NCI-H146 (cell line): ENCODE measurements around the gene CD4.
A peak's percentile ranks its signal among the peaks of the same experiment; 100 is the strongest.
"Not testable (repeated sequence)": the region's sequence is repeated elsewhere in the genome, so short reads cannot be mapped to it uniquely, and the experiment has no call there.

ENCODE experiments used
- DNase-seq: peaks from one replicate; lab custom pipeline; 2025; lab: John Stamatoyannopoulos, UW

Gene CD4

DNA sequence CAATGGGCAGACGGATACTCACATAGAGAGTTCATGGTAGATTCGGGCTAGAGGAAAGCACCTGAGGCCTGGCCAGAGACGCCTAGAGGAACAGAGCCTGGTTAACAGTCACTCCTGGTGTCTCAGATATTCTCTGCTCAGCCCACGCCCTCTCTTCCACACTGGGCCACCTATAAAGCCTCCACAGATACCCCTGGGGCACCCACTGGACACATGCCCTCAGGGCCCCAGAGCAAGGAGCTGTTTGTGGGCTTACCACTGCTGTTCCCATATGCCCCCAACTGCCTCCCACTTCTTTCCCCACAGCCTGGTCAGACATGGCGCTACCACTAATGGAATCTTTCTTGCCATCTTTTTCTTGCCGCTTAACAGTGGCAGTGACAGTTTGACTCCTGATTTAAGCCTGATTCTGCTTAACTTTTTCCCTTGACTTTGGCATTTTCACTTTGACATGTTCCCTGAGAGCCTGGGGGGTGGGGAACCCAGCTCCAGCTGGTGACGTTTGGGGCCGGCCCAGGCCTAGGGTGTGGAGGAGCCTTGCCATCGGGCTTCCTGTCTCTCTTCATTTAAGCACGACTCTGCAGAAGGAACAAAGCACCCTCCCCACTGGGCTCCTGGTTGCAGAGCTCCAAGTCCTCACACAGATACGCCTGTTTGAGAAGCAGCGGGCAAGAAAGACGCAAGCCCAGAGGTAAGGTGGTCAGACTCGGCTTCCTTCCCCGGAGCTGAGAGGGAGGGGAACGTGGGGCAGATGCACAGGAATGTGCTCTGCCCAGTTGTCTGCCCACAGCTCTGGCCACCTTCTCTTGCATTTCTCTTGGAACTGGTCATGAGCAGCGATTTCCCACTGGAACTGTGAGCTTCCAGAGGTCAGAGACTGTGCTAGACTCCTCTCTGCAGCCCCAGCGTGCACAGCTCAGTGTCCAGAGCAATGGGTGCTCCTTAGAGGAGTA, at the start of gene CD4:
Gene CD4, plus strand, starts transcription at position 557 of the 953 bp plus-strand sequence. CDS start 10,611 bp downstream, outside the sequence.
- no peak for DNase-seq

GRCh38 chr12:6742080-6742479, 47.2 kb upstream of the CD4 start:
- DNase-seq = not testable (repeated sequence)

DNA sequence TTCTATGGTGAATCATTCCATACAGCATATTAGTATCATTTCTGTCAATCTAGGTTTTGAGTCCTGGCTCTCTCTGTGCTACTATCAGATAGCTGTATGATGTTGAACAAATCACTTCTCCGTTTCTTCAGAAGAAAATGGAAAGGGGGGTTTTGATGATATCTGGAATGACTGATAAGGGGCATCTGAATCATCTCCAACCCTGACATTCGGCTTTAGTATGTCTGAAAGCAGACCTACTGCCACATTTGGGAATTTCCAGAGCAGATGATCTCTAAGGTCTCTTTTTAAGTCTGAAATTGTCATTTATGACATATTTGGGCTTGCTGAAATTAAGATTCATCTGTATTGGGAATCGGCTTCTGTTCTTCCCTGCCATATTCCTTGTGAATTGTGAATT, 46.5 kb upstream of the CD4 start:
- DNase-seq = no peak

DNA sequence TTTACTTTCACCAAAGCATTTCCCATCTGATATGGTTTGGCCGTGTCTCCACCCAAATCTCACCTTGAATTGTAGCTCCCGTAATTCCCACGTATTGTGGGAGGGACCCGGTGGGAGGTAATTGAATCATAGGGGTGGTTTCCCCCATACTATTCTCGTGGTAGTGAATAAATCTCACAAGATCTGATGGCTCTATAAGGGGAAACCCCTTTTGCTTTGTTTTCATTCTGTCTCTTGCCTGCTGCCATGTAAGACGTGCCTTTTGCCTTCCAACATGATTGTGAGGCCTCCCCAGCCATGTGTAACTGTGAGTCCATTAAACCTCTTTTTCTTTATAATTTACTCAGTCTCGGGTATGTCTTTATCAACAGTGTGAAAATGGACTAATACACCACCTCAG, 46.0 kb upstream of the CD4 start:
- DNase-seq = not testable (repeated sequence)

DNA sequence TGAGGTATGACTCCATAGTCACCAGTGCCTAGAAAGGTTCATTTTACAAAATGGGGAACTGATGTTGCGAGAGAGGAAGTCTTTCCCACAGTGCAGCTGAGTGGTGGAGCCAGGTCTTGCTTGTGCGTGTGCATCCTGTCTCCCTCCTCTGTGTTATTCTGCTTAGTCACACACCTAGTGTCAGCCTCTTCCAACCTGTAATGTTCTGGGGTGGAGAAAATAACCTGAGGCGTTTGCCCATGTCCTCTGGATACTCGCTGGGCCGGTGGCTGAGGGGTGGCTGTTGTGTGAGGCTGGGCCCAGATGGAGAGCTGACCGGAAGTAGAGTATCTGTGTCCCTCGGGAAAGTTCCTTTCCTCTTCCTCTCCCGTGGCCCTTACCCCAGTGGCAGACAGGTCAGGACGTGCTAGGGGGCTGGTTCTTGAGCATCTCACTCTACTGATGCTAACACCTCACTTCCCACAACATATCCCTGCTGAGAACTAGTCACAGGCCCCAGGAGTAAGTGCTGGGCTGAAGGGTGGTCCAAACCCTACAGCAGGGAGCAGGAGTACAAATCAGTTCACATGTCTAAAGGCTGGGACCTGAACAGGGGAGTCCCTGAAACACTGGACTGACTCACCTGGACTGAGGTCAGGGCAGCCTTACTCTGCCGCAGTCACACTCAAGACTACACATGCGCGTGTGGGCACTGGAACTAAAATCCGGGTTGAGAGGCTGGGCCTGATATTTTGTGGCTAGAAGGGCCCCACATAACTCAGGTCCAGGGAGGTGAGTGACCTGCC, 43.4 kb upstream of the CD4 start:
- DNase-seq = no peak

GRCh38 chr12:6747216-6747615, 42.1 kb upstream of the CD4 start:
- DNase-seq = no peak

DNA sequence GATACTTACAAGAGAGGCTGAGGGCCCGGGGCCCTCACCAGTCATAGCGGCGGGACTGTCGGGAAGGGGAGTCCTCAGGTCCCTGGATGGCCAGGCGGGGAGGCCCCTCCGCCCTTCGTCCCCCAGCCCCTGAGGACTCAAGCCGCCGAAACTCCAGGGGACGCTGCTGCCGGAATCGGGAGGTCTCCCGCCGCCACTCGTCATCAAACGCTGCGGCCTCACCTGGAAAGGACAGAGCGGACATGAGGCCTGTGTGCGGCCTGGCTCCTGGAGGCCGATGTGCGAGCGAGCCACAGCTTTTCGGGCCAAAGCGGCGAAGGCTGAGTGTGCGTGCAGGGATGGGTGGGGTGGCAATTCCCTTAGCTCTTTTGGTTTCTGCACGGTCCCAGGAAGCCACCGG, 40.6 kb upstream of the CD4 start:
- DNase-seq = no peak

GRCh38 chr12:6750506-6750905, 38.8 kb upstream of the CD4 start:
- no peak for DNase-seq

GRCh38 chr12:6751767-6752166, 37.6 kb upstream of the CD4 start:
- peak; percentile 57 for DNase-seq

DNA sequence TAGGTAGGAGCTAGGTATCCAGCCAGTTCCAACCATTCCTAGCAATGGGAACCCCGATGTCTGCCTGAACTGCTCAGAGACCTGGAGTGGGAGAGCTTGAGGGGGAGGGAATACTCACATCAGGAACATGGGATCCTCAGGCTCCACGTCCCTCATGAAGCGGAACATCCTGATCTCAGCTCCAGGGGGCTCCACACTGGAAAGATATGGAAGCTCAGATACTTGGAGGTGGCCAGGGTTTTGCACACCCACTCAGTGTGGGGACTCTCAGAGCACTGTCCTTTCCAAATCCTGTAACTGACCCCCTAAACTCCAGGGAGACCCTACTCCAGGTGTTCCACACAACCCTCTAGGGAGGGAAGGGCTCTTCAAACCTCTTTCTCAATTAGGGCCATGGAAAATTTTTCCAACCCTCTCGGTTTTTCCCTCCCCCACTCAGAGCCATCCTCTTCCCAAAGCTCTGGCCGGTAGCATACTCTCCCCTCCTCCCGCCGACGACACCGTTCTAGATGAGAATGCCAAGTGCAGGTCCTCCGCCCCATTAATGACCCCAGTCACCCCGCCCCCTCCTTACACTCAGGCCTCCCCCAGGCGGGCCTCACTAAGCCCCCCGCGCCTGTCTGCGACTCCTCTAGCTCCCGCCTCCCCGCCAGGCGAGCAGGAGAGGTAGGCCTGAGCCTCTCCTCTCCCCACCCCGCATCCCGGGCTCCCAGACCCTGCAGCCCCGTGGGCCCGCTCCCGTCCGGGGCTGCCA, 37.0 kb upstream of the CD4 start:
- DNase-seq = peak; percentile 86

DNA sequence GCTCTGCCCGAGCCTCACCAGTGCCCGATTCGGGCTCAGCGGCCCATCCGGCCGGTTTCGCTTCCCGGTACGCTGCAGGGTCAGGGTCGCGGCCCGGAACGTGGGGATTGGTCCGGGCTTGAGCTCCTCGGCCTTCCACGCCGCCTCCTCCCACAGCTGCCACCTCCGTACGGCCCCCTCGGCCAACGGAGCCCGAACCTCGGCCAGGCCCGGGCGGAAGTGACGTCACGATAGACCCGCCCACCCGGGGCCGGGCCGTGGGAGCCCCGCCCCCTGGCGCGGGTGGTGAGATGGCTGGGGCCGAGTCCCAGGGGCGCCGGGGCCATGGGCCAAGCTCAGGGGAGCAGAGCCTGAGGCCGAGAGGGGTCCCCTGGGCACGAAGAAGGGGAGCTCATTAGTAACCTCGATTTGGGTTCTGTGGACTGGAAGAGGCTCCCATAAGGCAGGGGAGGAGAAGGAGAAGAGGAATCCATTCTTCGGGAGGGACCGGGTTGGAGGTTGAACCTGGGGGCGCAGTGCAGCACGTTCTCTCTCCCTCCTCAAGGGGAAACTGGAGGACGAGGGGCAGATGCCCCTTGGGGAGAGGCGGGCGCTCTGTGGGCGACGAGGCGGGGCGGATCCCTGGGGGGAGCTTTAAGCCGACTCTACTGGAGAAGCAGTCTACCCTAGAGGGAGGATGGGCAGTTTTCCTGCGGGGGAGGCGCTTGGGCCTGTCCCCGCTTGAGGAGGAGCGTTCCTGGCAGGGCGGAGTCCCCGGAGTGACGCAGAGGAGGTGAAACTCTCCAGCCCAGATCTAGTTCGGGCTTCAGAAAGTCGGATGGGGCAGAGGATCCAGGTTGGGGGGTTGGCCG, 36.2 kb upstream of the CD4 start, which contains the start of gene MLF2:
Gene MLF2, minus strand, starts transcription at position 221 of the 851 bp plus-strand sequence. CDS start 807 bp downstream, outside the sequence.
- peak; percentile 100 for DNase-seq

DNA sequence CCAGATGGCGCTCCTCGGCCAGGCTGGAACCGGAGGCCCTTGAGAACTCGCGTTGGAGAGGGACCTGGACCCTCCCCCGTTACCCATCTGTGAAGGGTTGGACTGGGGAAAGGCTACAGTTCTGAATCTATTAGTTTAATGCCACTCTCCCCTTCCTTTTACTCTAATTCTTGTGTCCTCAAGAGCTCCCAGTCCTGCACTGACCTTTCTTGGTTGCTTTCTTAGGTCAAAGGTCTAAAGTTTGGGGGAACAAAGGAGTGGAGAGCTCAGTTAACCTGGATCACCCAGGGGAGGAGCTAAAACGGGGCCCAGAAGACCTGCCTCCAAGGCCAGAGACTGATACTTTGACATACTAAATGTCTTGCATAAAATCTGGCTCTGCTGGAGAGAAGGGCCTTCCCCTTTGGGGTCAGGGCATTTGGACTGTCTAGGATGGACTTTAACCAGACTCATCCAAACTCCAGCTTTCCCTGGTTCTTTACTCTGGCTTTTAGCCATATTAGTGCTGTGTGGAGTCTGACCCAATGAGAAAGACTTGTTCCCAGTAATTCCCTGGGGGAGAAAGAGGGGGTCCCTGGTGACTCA, 35.5 kb upstream of the CD4 start:
- DNase-seq = no peak

DNA sequence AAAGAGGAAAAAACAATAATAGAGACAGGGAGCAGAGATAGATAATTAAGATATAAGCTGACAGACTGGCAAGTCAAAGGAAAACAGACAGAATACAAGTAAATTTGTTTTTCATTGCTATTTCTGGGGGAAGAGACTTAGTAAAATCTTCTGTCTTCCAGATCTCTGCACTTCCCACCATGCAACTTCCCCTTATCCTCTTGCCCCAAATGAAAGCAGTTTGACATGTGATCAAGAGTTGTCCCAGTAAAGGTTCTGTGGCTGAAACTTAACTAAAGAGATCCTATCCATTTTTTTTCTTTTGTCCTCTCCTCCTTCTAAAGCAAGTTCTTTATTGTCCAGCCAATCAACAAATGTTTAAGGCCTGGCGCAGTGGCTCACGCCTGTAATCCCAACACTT, 34.9 kb upstream of the CD4 start:
- no peak for DNase-seq

DNA sequence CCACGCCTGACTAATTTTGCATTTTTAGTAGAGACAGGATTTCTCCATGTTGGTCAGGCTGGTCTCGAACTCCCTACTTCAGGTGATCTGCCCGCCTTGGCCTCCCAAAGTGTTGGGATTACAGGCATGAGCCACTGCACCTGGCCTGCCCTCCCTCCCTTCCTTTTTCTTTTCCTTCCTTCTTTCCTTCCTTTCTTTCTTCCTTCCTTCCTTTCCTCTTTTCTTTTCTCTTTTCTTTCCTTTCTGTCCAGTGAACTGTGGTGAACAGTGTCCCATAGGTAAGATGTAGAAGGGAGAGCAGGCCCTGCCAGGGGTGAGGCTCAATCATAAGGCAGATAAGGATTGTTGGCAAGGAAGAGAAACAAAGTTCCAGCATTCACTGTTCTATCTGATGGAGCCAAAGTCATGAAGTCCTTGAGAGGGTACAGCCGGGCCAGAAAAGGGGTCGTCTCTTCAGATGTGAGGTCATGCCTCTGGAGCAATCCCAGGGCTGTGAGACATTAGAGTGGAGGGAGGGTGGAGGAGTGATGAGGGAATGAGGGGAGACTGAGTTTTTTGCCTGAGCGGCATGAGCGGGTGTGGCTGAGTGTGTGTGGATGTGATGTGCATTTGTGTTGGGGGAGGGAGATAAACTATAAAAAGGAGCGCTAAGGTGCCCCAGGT, 32.2 kb upstream of the CD4 start:
- no peak for DNase-seq

DNA sequence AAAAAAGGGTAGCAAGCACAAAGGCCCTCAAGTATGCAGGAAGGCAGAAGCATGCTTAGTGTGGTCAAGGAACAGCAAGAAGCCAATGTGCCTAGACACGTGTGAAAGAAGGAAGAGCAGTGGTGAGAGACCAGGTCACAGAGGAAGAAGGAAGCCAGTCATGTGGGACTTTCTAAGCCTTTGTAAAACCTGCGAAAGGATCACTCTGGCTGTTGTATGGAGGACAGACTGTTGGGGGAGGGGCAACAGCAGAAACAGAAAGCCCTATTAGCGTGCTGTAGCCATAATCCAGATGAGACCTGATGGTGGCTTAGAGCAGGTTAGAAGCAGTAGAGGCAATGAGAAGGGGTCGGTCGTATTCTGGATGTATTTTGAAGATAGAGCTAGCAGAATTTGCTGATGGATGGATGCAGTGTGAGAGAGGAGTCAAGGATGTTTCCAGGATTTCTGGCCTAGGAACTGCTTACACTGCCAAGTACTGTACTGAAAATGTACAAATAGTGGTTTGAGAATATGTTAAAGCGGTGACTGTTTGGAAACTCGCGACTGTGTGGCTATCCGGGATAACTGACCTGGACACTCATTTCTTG, 30.7 kb upstream of the CD4 start:
- no peak for DNase-seq

GRCh38 chr12:6759741-6760140, 29.6 kb upstream of the CD4 start:
- no peak for DNase-seq

DNA sequence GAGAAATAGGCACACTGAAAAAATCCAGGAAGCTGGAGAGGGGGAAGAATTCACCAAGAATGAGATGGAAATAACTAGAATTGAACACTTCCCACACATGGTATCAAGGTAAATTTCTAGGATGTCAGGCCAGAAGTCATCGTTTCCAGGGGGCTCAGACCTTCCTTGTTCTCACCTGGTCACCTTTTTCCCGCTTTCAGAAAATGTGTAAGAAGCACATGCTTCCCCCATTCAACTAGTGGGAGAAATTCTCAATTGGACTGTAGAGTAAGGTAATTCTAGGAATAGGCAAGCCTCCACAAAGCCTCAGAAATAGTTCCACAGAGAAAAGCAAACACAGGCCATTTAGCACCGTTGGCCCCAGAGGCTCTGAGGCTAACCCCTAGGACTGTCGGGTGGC, 25.9 kb upstream of the CD4 start:
- DNase-seq = peak; percentile 65

DNA sequence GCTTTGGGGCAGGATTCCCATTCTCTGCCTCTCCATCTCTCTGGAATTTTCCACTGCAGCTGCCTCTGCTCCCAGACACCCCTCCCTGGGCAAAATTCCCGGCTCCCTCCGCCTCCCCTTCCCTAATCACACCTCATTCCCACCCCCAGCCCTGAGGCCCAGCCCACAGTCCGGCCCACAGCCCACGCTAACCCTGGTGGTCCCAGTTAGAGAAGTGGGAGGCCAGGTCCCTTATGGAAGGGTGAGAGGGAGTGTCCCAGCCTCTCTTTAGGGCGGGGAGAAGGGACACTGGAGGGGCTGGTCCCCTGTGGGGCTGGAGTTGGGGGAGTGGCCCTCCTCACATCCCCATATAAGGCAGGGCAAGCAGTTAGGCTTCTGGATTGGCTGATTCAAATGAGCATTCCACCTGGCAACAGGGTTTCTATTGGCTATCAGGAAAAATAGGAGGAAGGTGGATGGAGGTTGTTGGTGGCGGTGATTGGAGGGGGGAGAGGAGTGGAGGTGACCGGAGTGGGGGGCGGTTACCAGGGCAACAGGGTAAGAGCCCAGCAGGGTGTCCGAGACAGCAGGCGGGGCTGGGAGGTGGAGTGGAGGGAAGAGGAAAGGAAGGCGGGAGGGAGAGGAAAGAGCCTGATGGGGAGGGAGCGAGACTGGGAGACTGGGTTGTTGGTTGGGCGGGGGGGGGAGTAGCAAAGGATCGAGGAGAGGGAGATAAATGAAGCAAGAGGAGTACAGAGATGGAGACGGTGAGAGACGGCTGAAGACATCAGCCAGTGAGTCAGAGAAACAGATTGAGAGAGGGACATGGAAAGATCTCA, 25.1 kb upstream of the CD4 start:
- peak; percentile 100 for DNase-seq

DNA sequence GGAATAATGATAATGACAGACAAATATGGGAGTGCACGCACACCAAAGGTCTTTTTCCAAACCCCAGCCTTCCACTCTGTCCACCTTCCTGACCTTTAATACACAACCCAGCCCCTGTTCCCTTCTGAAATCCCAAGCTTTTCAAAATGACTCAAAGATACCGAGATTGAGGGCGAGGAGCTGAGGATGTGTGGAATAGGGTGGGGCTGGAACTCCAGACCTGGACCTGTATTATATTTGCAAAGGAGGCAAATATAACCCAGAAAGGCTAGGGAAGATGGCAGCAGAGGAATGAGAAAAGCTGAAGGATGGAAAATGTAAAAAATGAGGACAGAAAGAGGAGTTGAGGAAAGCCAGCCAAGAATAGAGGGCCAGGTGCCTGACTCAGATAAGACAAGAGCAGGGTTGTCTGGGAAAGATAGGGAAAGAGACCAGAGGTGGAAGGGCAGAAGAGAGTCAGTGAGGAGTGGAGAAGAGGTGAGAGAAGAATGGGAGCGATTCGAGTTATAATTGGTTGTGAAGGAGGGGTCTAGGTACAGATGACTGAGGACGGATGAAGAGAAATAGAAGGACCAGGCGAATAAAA, 24.2 kb upstream of the CD4 start:
- peak; percentile 89 for DNase-seq
